Inferior parietal cortex (tissue), 1 donor: ENCODE data around the gene REL.
"Not testable (repeated sequence)": the region's sequence is repeated elsewhere in the genome, so short reads cannot be mapped to it uniquely, and the experiment has no call there.

ENCODE experiments used
- DNase-seq: peaks from one replicate; pipeline ENCODE4 v3.0.0-alpha.2; 2016; ENCODE audit errors: extremely low spot score

Gene REL

GRCh38 chr2:60925994-60926740 is 44.8 kb downstream of the REL start:
- no peak for DNase-seq

GRCh38 chr2:60926741-60927552 is 45.6 kb downstream of the REL start:
- no peak for DNase-seq

GRCh38 chr2:60932061-60932460 is 50.7 kb downstream of the REL start:
- DNase-seq: not testable (repeated sequence)

- DNase-seq: no peak
Observed at GRCh38 chr2:60932954-60933353, 51.6 kb downstream of the REL start.

- peak; percentile 27 for DNase-seq
Observed at GRCh38 chr2:60934165-60934722, 52.9 kb downstream of the REL start.

- no peak for DNase-seq
Observed at GRCh38 chr2:60936757-60937156, 55.4 kb downstream of the REL start.

GRCh38 chr2:60938301-60938700 is 56.9 kb downstream of the REL start:
- no peak for DNase-seq

- DNase-seq: no peak
Observed at GRCh38 chr2:60939622-60940021, 58.2 kb downstream of the REL start.

GRCh38 chr2:60945341-60945740 is 64.0 kb downstream of the REL start:
- no peak for DNase-seq

GRCh38 chr2:60947056-60947455 is 65.7 kb downstream of the REL start:
- no peak for DNase-seq

- DNase-seq: no peak
Observed at GRCh38 chr2:60948161-60948560, 66.8 kb downstream of the REL start.

- no peak for DNase-seq
Observed at GRCh38 chr2:60948926-60949579, 67.7 kb downstream of the REL start.

GRCh38 chr2:60954139-60954538 is 72.8 kb downstream of the REL start:
- DNase-seq: no peak

GRCh38 chr2:60957224-60957623 is 75.8 kb downstream of the REL start:
- no peak for DNase-seq

- DNase-seq: no peak
Observed at GRCh38 chr2:60957643-60958042, 76.3 kb downstream of the REL start.

- DNase-seq: no peak
Observed at GRCh38 chr2:60958361-60958760, 77.0 kb downstream of the REL start.

- DNase-seq: no peak
Observed at GRCh38 chr2:60958800-60959199, 77.4 kb downstream of the REL start.

GRCh38 chr2:60959501-60959900 is 78.1 kb downstream of the REL start:
- no peak for DNase-seq

GRCh38 chr2:60960706-60961105 is 79.3 kb downstream of the REL start:
- no peak for DNase-seq

- no peak for DNase-seq
Observed at GRCh38 chr2:60961457-60961856, 80.1 kb downstream of the REL start.

GRCh38 chr2:60962528-60962927 is 81.2 kb downstream of the REL start:
- no peak for DNase-seq

GRCh38 chr2:60963190-60963589 is 81.8 kb downstream of the REL start:
- no peak for DNase-seq
